Calu3 (cell line): Measurements from ENCODE around the gene IL21. TPM values are rescaled to one million over a fixed set of nuclear protein-coding genes. Genes with fewer than 3 reads are reported as not detected.

Experiments
- BruUV-seq: library from RNA; stranded (reverse); fragments of 400-500 nt; replicated peaks from 2 replicates; lab custom pipeline; 2021; lab: Mats Ljungman, UMichigan
- CTCF ChIA-PET: fragments of 300-600 bp; sonication (Branson Sonifier 250); formaldehyde crosslinking; loops from one replicate; lab custom pipeline; 2022; ENCODE audit warnings: antibody characterized with exemption; lab: Charles Lee
- DNase-seq: peaks from one replicate; pipeline ENCODE4 v3.0.0; 2022
- H3K27ac Mint-ChIP-seq: one replicate; pipeline ENCODE4 v1.8.0; 2022; ENCODE audit warnings: mixed read lengths; ENCODE audit not compliant: unreplicated experiment
- H3K27me3 Mint-ChIP-seq: one replicate; pipeline ENCODE4 v1.8.0; 2022; ENCODE audit warnings: mixed read lengths; ENCODE audit not compliant: unreplicated experiment
- H3K36me3 Mint-ChIP-seq: one replicate; pipeline ENCODE4 v1.8.0; 2022; ENCODE audit warnings: mild to moderate bottlenecking, moderate library complexity, mixed read lengths; ENCODE audit not compliant: insufficient read depth, unreplicated experiment
- H3K4me1 Mint-ChIP-seq: one replicate; pipeline ENCODE4 v1.8.0; 2022; ENCODE audit warnings: mild to moderate bottlenecking, low read depth, mixed read lengths; ENCODE audit not compliant: unreplicated experiment
- H3K4me3 Mint-ChIP-seq: one replicate; pipeline ENCODE4 v1.8.0; 2022; ENCODE audit warnings: mild to moderate bottlenecking, low read depth, moderate library complexity, mixed read lengths; ENCODE audit not compliant: unreplicated experiment
- H3K9me3 Mint-ChIP-seq: one replicate; pipeline ENCODE4 v1.8.0; 2022; ENCODE audit warnings: low read depth, mixed read lengths; ENCODE audit not compliant: unreplicated experiment
- CTCF ChIP-seq: fragments of 200-600 bp; IDR thresholded peaks from one replicate; pipeline ENCODE4 v1.8.0; 2022; ENCODE audit warnings: antibody characterized with exemption; ENCODE audit not compliant: unreplicated experiment
- intact Hi-C: fragments of 100-400 bp; cut with micrococcal nuclease; formaldehyde crosslinking; loops from one replicate; pipeline ENCODE4 v1.10.0; 2022; ENCODE audit not compliant: unreplicated experiment
- total RNA-seq: library from RNA; stranded (reverse); gene quantifications from 2 replicates; pipeline ENCODE4 v1.2.3, GENCODE V29; 2022

Gene IL21
- total RNA-seq, 1 experiment from 2014 or later = not detected

- no peak overlapping the region for H3K27ac Mint-ChIP-seq
- H3K27me3 Mint-ChIP-seq = no peaks in the 10 kb centered on the region
- no peak for TF ChIP-seq CTCF
- no peak overlapping the region for H3K4me3 Mint-ChIP-seq
- no peaks in the 10 kb centered on the region for H3K36me3 Mint-ChIP-seq
- no peaks in the 10 kb centered on the region for H3K4me1 Mint-ChIP-seq
- H3K9me3 Mint-ChIP-seq = no peaks in the 10 kb centered on the region
- DNase-seq = no peak
- intact Hi-C loops = no loop called here
- CTCF ChIA-PET = no interaction called here
- BruUV-seq = no TSS peak
Measured at GRCh38 chr4:122632396-122633143, 11.7 kb upstream of the IL21 start.

- Mint-ChIP-seq H3K4me1 (no peaks in the 10 kb centered on the region), H3K4me3 (no peak overlapping the region), H3K27me3 (no peaks in the 10 kb centered on the region), H3K9me3 (no peaks in the 10 kb centered on the region), H3K27ac (no peak overlapping the region), H3K36me3 (no peaks in the 10 kb centered on the region)
- no TSS peak for BruUV-seq
- no peak for TF ChIP-seq CTCF
- DNase-seq = no peak
- CTCF ChIA-PET = no interaction called here
- intact Hi-C loops = no loop called here
Measured at GRCh38 chr4:122625156-122625555, 4.3 kb upstream of the IL21 start.

GRCh38 chr4:122624205-122624604, 3.3 kb upstream of the IL21 start:
- no peak for DNase-seq
- no peak for TF ChIP-seq CTCF
- H3K9me3 Mint-ChIP-seq = no peaks in the 10 kb centered on the region
- no TSS peak for BruUV-seq
- H3K27ac Mint-ChIP-seq = no peak overlapping the region
- CTCF ChIA-PET = no interaction called here
- H3K4me1 Mint-ChIP-seq = no peaks in the 10 kb centered on the region
- no peaks in the 10 kb centered on the region for H3K27me3 Mint-ChIP-seq
- H3K4me3 Mint-ChIP-seq = no peak overlapping the region
- intact Hi-C loops = no loop called here
- H3K36me3 Mint-ChIP-seq = no peaks in the 10 kb centered on the region

GRCh38 chr4:122623637-122624166, 2.8 kb upstream of the IL21 start:
- no peaks in the 10 kb centered on the region for H3K36me3 Mint-ChIP-seq
- no peaks in the 10 kb centered on the region for H3K27me3 Mint-ChIP-seq
- H3K27ac Mint-ChIP-seq = no peak overlapping the region
- TF ChIP-seq CTCF = no peak
- BruUV-seq = no TSS peak
- no peaks in the 10 kb centered on the region for H3K4me1 Mint-ChIP-seq
- CTCF ChIA-PET = no interaction called here
- no peaks in the 10 kb centered on the region for H3K9me3 Mint-ChIP-seq
- intact Hi-C loops = no loop called here
- DNase-seq = no peak
- H3K4me3 Mint-ChIP-seq = no peak overlapping the region
